Esophagus muscularis mucosa (tissue), 4 donors: ENCODE measurements around the gene IL20RA. TPM values are rescaled to one million over a fixed set of nuclear protein-coding genes. Genes with fewer than 3 reads are reported as not detected.

Source experiments
- DNase-seq: peaks from one replicate; pipeline ENCODE4 v3.0.0-alpha.2; 2017; ENCODE audit errors: extremely low spot score
- H3K27ac ChIP-seq, 4 donors: fragments of 200-600 bp; sonication (generic); replicated peaks in 1 of 4; 1 replicate in 3 of 4; 2 replicates in 1 of 4; pipeline ENCODE4 v1.5.1; 2016 to 2019; ENCODE audit warnings: mild to moderate bottlenecking in 1 of 4
- H3K27me3 ChIP-seq, 4 donors: fragments of 200-600 bp; sonication (generic); one replicate each; pipeline versions ENCODE4 v1.5.1 to v1.6.0; 2016 to 2019
- H3K36me3 ChIP-seq, 4 donors: fragments of 200-600 bp; sonication (generic); one replicate each; pipeline ENCODE4 v1.5.1; 2016 to 2019
- H3K4me1 ChIP-seq, 4 donors: fragments of 200-600 bp; sonication (generic); one replicate each; pipeline ENCODE4 v1.5.1; 2016 to 2019
- H3K4me3 ChIP-seq, 4 donors: fragments of 200-600 bp; sonication (generic); 1 replicate in 2 of 4; 2 replicates in 2 of 4; pipeline ENCODE4 v1.5.1; 2016 to 2019; ENCODE audit warnings: mild to moderate bottlenecking in 4 of 4, moderate library complexity in 1 of 4
- H3K9me3 ChIP-seq, 4 donors: fragments of 200-600 bp; sonication (generic); 1 replicate in 3 of 4; 2 replicates in 1 of 4; pipeline ENCODE4 v1.5.1; 2016 to 2019
- CTCF ChIP-seq, 3 experiments: fragments of 200-600 bp in 2 of 3; fragments of 450-650 bp in 1 of 3; sonication (generic) in 2 of 3; IDR thresholded peaks; one replicate each; pipeline ENCODE4 v1.5.1; 2017 to 2019; ENCODE audit warnings: antibody characterized with exemption in 3 of 3, mild to moderate bottlenecking in 2 of 3, moderate library complexity in 1 of 3
- EP300 ChIP-seq: sonication (generic); formaldehyde crosslinking; IDR thresholded peaks from one replicate; pipeline ENCODE4 v1.6.1; 2017; ENCODE audit warnings: antibody characterized with exemption
- POLR2A ChIP-seq: fragments of 450-650 bp; IDR thresholded peaks from one replicate; pipeline ENCODE4 v1.6.1; 2017; ENCODE audit warnings: antibody characterized with exemption, moderate library complexity, mild to moderate bottlenecking, low read depth
- POLR2AphosphoS5 ChIP-seq, 2 donors: sonication (generic); formaldehyde crosslinking; IDR thresholded peaks; one replicate each; pipeline ENCODE4 v1.6.1; 2017; ENCODE audit warnings: antibody characterized with exemption in 2 of 2
- WGBS: methylation state at CpG from one replicate; pipeline ENCODE4 v1.1.5; 2018; 5-methylcytosine and 5-hydroxymethylcytosine counted together
- intact Hi-C: fragments of 100-400 bp; cut with DNase I; formaldehyde crosslinking; loops from one replicate; pipeline ENCODE4 v1.15.1; 2023
- total RNA-seq, 4 donors: library from RNA; depleted of rRNA; stranded (reverse); fragments of >200 nt; gene quantifications; one replicate each; pipeline versions ENCODE4 v1.1.0 to v1.2.1, GENCODE V29; 2016

The IL20RA gene
- total RNA-seq, 4 donors from 2014 or later = 1.6 to 5.0 (median 2.2) TPM

GRCh38 chr6:137013031-137013430 lies 31.7 kb downstream of the IL20RA start:
- Histone ChIP-seq H3K36me3 (no peaks in the 10 kb centered on the region), H3K4me3 (no peak overlapping the region), H3K27me3 (peaks cover 0 to 8% (median 0%) of the 10 kb centered on the region in 4 donors), H3K27ac (no peak overlapping the region), H3K4me1 (peaks cover 0 to 16% (median 12%) of the 10 kb centered on the region in 4 donors), H3K9me3 (no peaks in the 10 kb centered on the region)
- intact Hi-C loops = loop anchor here (5.0 kb wide), 1 partner anchor 46 kb away; no protein-coding TSS in a partner anchor
- WGBS = 77% methylated on average over 1 of the region's 1 CpG
- TF ChIP-seq CTCF (IDR thresholded peaks at IDR 0.05) (no peak), POLR2A (no peak), EP300 (no peak), POLR2AphosphoS5 (IDR thresholded peaks at IDR 0.05) (no peak)
- DNase-seq = no peak

- no peak for DNase-seq
- Histone ChIP-seq H3K27me3 (peaks cover 0 to 8% (median 0%) of the 10 kb centered on the region in 4 donors), H3K27ac (no peak overlapping the region), H3K4me1 (peaks cover 0 to 7% (median 5%) of the 10 kb centered on the region in 4 donors), H3K36me3 (no peaks in the 10 kb centered on the region), H3K9me3 (no peaks in the 10 kb centered on the region), H3K4me3 (no peak overlapping the region)
- 86% methylated on average over 2 of the region's 2 CpGs for WGBS
- intact Hi-C loops = loop anchor here (5.0 kb wide), 1 partner anchor 44 kb away; no protein-coding TSS in a partner anchor
- TF ChIP-seq CTCF (IDR thresholded peaks at IDR 0.05) = no peak
These were observed 33.4 kb downstream of the IL20RA start for GRCh38 chr6:137011406-137011805.

GRCh38 chr6:137010128-137010718 lies 34.5 kb downstream of the IL20RA start:
- DNase-seq = no peak
- Histone ChIP-seq H3K27ac (no peak overlapping the region), H3K36me3 (no peaks in the 10 kb centered on the region), H3K4me3 (no peak overlapping the region), H3K4me1 (no peaks in the 10 kb centered on the region), H3K9me3 (no peaks in the 10 kb centered on the region), H3K27me3 (peaks cover 0 to 8% (median 0%) of the 10 kb centered on the region in 4 donors)
- intact Hi-C loops = loop anchor here (5.0 kb wide), 1 partner anchor 43 kb away; no protein-coding TSS in a partner anchor
- WGBS = 98% methylated on average over 4 of the region's 4 CpGs
- TF ChIP-seq CTCF (IDR thresholded peaks at IDR 0.05) = no peak
- no peak for TF ChIP-seq POLR2AphosphoS5 (IDR thresholded peaks at IDR 0.05)
- TF ChIP-seq POLR2A = no peak

- no peaks in the 10 kb centered on the region for H3K36me3 ChIP-seq
- intact Hi-C loops = no loop called here
- DNase-seq = no peak
- H3K27ac ChIP-seq = no peak overlapping the region
- H3K4me1 ChIP-seq = no peaks in the 10 kb centered on the region
- peaks cover 0 to 8% (median 0%) of the 10 kb centered on the region in 4 donors for H3K27me3 ChIP-seq
- TF ChIP-seq POLR2A = no peak
- TF ChIP-seq EP300 = no peak
- no peak for TF ChIP-seq POLR2AphosphoS5 (IDR thresholded peaks at IDR 0.05)
- TF ChIP-seq CTCF (IDR thresholded peaks at IDR 0.05) = no peak
- 74% methylated on average over 9 of the region's 9 CpGs for WGBS
- H3K4me3 ChIP-seq = no peak overlapping the region
- no peaks in the 10 kb centered on the region for H3K9me3 ChIP-seq
These were observed 36.6 kb downstream of the IL20RA start for GRCh38 chr6:137008204-137008603.

GRCh38 chr6:137006056-137006455 lies 38.7 kb downstream of the IL20RA start:
- TF ChIP-seq POLR2AphosphoS5 (IDR thresholded peaks at IDR 0.05) (no peak), POLR2A (no peak), EP300 (no peak), CTCF (IDR thresholded peaks at IDR 0.05) (no peak)
- intact Hi-C loops = no loop called here
- H3K36me3 ChIP-seq = no peaks in the 10 kb centered on the region

More at GRCh38 chr6:137006056-137006455, 38.7 kb downstream of the IL20RA start:
- Histone ChIP-seq H3K9me3 (no peaks in the 10 kb centered on the region), H3K4me3 (no peak overlapping the region), H3K4me1 (no peaks in the 10 kb centered on the region), H3K27me3 (no peaks in the 10 kb centered on the region), H3K27ac (no peak overlapping the region)
- peak; percentile 86 for DNase-seq
- WGBS = 88% methylated on average over 7 of the region's 9 CpGs
